HG03175 (cell line): ENCODE measurements around the gene MOSPD3.
A peak's percentile ranks its signal among the peaks of the same experiment; 100 is the strongest.

Experiments used
- ATAC-seq: cut with Tn5 transposase; IDR thresholded peaks from one replicate; pipeline ENCODE4 v1.9.1; 2021; ENCODE audit warnings: mild to moderate bottlenecking, moderate library complexity; ENCODE audit not compliant: unreplicated experiment

MOSPD3 gene

DNA sequence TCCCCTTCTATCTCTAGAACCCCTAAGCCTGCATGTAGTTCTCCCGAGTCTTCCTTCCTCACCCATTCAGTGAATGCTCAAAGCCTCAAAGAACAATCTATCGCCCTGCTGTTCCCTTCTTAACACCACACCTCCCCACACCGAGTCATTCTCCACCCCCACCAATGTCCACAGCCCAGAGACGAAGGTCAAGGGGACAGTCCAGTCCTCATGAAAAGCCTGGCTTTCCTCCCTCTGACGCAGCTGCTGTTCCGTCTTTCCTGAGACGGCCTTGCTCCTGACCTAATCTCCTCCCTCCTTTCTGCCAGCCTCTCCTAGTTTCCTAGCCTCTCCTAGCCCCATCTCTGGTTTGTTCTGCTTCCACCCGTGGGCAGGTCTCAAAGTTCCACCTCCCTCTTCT lies 9.2 kb downstream of the MOSPD3 start:
- no peak for ATAC-seq

DNA sequence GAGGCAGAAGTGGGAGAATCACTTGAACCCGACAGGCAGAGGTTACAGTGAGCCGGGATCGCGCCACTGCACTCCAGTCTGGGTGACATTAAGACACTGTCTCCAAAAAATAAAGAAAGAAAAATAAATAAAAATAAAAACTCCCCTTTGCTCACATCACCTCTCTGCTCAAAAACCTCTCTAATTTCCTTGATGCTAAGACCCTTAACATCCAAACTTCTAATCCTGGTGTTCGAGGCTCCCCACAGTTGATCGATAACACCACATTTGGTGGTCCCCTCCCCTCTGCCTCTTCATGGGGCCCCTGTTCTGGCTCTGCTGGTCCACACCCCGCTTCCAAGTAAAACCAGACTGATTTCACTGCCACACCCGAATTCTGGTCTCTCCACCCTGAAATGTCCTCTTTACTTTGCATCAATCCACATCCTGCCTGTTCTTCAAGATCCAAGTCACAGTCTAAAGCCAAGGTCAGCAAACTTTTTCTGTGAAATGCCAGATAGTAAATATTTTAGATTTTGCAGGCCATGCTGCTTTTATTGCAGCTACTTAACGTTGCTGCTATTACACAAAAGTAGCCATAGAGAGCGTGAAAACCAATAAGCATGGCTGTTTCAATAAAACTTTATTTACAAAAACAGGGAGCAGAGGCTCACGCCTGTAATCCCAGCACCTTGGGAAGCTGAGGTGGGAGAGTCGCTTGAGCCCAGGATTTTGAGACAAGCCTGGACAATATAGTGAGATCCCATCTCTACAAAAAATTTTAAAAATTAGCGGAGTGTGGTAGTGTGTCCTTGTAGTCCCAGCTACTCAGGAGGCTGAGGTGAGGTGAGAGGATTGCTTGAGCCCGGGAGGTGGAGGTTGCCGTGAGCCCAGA lies 11.8 kb downstream of the MOSPD3 start:
- no peak for ATAC-seq

DNA sequence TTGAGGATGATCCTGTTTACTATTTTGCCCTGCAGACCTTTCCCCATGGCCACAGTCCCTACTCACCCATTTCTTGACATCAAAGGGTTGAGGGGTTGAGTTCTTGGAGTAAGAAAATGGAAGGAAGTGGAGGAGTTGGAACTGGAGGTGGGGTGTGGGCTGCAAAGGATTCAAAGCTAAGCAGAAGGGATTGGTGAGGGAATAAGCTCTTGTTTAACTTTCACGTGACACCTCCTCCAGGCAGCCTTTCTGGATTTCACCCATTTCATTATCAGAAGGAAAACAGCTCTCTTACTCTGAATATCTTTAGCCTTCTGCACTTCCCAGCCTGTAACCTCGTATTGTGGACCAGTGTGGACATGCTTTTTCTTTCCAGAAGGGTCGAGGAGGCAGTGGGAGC lies 13.7 kb downstream of the MOSPD3 start:
- no peak for ATAC-seq

DNA sequence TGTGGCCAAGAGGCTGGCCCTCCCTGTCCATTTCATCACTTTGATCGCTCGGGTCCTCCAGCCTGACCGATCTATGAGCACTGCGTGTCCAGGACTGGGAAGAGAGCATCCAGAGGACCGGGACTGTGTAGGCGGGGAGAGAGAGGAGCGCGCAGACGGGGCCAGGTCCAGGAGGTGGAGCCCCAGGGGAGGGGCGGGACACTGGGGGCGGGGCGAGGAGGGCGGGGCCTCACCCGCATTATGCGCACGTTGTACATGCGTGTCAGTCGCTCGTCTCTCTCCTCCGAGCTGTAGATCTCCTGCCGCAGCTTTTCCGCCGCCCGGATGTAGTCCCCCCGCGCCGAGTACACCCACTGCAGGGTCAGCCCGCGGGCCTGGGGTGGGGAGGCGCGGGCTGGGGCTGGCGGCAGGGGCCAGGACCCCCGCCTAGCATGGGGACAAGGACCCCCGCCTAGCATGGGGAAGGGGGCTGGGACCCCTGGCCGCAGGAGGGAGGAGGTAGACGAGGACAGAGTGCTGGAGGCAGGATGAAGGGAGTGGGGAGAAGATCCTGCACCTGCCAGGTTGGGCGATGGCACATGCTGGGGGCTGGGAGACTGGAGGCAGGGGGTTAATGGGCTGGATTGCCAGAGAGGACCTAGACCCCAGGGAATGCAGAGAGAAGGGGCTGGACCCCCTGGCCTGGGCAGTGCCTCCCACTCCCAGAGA lies 14.3 kb downstream of the MOSPD3 start:
- peak; percentile 84 for ATAC-seq

DNA sequence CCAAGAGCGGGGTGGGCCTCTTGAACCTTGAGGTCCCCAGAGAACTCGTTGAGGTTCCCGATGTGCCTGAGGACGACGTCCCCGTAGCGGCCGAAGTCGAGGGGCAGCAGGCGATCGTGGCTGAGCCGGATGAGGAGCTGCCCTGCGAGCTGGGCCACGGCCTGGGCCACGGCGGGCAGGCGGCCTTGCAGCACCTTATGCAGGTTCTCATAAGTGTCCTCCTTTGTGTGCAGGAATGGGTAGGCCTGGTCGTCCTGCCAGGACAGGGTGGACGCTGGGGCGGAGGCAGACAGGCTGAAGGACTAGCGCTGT lies 14.9 kb downstream of the MOSPD3 start:
- ATAC-seq = no peak

DNA sequence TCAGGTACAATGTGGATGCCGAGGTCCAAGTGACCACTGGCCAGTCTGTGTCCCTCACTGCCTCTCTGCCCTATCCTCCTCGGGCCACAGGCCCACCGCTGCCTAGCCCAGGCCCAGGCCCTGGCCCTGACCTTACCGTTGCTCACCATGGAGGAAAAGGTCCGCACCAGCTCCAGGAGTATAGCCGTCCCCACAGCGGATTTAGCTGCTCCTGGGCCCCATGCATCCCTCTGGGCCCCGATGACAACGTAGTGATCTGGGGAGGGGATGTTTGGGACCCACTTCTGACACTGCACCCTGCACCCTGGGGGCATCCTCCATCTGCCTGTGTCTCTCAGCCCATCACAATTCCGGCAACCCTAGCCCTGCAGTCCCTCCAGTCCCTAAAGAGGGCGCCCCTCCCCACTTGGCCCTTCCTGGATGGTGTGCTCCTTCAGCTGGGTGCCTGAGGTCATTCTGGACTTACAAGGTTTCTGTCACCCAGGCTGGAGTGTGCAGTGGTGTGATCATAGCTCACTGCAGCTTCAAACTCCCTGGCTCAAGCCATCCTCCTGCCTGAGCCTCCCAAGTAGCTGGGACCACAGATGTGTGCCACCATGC lies 16.9 kb downstream of the MOSPD3 start:
- no peak for ATAC-seq

DNA sequence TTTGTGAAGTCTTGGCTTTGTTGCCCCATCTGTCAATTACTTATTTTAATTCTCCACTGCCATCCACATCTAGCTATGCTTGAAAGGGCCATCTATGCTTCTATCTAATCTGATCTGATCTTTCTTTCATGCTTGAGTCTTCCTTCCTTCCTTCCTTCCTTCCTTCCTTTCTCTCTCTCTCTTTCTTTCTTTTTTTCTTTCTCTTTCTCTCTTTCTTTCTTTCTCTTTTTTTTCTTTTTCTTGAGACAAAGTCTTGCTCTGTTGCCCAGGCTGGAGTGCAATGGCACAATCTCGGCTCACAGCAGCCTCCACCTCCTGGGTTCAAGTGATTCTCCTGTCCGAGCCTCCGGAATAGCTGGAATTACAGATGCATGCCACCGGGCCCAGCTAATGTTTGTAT lies 17.7 kb downstream of the MOSPD3 start:
- ATAC-seq = no peak

DNA sequence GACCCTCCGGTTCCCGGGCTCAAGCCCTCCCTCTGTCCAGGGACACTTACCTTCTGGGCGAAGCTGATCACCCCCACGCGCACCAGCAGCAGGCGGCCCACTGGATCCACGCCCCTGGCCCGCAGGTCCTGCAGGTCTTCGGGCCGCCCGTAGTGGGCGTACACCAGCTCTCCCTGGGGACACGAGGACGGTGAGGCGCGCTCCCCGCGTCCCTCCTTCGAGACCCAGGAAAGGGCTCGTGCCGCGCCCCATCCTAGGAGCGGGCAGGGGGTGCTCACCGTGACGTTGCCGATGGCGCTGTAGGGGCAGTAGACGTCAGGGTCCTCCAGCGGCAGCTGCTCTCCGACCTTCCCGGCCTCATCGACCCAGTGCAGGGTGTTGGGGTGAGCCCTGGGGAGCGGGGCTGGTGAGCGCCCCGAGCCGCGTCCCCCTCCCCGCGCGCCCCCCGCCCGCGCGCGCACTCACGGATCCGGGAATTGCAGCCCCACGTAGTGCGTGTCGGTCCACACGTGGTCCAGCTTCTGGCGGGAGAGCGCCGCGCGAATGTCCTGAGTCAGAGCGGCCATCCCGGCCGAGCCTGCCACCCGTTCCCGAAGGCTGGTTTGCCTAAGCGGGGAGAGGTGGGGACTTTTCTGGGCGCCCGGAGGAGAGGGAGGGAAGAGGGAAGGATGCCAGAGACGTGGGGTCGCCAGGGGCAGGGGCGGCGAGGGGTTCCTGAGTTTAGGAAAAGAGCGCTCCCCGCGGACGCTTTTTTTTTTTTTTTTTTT lies 20.8 kb downstream of the MOSPD3 start:
- ATAC-seq = peak; percentile 44

DNA sequence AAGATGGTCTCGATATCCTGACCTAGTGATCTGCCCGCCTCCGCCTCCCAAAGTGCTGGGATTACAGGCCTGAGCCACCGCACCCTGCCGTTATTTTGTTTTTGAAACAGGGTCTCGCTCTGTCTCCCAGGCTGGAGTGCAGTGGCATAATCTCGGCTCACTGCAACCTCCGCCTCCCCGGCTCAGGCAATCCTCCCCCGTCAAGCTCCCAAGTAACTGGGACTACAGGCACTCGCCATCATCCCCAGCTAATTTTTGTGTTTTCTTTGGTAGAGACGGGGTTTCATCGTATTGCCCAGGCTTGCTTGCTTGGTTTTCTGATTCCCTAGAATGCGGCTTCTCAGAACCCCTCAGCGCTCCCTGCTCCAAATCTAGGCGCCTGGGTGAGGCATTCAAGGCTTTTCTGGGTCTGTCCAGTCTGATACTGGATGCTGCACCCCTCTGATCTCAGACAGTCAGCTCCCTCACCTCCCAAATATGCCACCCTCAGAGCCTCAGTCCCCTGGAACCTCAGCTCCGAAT lies 27.7 kb downstream of the MOSPD3 start:
- ATAC-seq = no peak

DNA sequence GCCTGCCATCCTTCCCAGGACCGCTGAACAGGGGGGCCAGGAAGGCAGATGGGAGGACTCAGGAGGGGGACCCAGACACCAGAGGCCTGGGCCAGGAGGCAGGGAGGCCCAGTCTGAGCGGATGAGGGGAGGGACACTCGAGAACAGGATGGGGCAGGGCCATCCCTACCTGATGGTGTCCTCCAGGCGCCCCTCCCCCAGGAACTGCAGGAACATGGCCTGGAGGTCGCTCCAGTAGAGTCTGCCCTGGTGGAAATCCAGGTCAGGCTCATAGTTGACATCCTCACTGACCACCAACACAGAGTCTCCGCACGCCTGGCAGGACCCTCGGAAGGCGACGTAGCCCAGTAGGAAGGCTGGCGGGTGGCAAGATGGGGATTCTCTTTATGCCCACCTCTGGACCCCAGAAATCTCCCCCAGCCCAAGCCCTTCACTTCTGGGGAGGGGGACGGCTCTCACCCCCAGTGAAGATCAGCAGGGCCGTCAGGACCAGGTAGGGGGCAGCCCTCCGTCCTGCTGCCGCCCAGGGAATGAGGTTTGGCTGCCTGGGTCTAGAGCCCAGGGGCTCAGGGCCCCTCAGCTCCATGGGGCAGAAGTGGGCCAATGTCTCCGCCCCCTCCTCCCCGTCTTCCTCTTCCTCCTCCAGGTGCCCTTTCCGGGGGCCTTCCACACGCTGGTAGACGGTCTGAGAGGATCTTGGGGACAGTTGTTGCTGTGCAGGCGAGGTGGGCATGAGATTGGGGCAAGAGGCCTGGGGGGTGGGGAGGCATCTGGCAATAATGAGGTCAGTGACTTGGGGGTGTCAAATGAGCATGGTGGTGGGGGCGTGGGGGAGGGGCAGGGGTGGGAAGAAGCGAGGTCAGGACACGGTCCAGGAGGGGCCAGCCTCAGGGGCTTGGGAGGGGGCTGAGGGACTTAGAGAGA lies 28.4 kb downstream of the MOSPD3 start:
- no peak for ATAC-seq

DNA sequence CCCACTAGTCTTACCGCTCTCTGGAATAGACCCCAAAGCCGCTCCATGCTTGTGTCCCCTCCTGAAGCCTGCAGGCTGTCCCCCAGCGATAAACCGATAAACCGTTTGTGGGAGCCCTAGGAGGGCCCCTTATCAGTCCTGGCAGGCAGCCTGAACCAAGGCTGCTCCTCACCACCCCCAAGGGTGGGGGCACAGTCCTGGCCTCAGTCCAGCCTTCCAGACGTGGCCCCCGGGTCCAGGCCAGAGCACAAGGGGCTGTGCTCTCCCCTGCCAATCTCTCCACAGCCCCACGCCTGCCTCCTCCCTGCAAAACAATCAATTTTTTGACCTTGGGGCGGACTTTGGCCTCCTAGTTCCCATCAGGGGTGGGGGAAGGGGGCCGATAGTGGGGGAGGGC lies 29.1 kb downstream of the MOSPD3 start, which contains the start of gene TFR2:
TSS of gene TFR2 (minus strand) at position 90 of the 397 bp plus-strand sequence. CDS start at position 47, 43 bp downstream.
- ATAC-seq = no peak

DNA sequence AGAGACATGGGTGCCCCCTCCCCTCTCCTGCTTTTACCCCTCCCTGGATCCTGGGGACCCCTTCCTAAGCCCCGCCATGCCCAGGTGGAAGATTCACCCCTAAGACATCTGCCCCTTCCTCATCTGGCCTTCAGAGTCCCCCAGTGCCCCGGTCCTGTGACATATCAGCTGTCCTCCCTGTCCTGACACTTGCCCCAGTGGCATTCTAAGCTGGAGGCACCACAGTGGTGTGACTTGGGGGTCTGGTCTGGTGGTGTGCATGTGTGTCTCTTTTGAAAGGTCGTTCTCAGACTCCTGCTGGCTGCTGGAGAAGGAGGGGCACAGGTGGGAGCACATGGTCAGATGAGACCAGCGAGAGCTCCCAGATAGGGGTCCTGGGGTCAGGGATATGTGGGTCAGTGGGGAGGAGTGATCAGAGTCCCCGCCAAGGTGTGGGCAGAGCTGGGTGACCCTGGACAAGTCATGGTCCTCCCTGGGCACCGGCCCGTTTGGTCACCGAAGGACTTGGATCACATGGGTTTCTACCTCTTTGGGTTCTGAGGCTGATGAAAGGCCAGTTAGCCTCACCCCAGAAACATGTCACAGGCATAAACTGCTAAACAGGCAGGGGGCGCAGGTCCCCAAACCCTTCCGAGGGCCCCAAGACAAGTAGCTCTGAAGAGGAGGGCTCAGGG lies 29.7 kb downstream of the MOSPD3 start:
- no peak for ATAC-seq

DNA sequence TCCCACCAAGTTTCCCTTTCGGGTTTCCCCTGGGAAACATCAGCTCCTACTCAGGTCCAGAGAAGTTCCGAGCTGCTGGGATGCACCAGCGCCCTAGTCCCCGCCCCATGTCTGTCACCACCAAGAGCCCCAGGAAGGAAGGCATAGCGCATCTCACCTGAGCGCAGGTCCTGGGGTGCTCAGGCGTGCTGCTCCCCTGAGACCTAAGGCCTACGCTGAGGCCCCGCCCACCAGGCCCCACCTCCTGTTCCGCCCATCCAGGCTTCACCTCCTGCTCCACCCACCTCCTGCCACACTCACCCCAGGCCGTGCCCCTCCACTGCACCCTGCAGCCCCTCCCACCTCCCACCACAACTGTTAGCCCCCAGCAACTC lies 30.2 kb downstream of the MOSPD3 start:
- ATAC-seq = no peak

DNA sequence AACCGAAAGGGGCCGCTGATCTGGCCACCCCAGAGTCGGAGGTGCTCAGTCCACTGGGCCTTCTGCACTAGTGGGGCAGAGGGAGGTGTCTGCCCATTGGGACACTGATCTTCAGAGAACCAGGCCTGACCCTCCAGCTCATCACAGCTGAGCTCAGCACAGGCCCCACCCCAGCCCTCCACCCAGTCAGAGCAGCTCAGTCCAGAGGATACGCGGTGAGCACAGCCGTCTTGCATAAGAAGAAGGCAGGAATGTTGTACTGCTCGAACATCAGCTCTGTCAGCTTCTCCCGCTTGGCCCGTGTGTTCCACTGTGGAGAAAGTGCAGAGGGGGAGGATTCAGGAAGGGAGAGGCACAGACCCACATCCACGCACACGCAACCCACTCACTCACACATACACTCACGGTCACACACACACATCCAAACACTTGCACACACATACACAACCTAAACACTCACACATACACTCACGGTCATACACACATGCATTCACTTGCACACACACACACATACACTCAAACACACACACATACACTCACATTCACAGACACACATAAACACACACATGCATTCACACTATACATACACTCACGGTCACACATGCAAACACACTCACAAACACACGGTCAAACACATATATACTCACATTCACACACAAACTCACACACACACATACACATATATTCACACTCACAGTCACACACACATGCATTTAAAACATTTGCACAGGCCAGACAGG lies 37.7 kb downstream of the MOSPD3 start:
- no peak for ATAC-seq

DNA sequence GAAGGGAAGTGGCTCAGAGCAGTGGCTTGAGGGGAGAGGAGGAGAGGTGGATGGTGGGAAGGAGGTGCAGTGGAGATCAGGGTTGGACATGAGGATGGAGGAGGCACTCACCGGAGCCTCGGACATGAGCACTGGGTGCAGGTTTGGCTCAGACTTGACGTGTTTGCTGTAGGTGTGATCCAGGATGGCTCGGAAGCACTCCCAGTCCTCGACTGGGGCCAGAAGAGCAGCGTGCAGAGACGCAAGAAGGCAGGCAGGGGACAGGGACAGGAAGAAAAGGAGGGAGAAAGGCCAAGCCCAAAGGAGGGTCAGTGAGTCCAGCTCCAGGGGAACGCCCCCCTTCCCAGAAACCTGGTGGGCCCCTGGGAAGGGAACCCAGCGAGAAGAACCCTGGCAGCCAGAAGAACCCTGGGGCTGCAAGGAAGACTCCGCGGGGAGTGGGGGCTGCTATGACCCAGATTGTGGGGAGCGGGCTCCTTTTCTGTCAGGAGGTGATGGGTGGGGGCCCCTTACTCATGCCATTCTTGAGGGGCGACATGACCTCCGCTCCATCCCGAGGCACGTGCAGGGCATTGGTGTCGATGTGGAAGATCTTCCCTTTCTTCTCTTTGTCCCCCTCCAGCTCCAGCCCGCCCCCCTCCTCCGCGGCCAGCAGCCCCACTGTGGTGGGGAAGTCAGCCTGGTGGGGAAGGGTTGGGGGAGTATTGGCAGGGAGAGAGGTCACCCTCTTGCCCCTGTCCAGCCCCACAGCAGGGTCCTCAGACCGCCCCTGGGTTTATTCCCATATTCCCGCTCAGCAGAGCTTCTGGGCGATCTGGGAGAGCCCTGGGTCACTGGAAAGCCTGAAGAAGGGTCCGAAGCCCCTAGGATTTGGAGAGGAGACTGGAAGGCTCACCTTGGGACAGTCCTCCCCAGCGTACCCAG lies 42.8 kb downstream of the MOSPD3 start:
- no peak for ATAC-seq

DNA sequence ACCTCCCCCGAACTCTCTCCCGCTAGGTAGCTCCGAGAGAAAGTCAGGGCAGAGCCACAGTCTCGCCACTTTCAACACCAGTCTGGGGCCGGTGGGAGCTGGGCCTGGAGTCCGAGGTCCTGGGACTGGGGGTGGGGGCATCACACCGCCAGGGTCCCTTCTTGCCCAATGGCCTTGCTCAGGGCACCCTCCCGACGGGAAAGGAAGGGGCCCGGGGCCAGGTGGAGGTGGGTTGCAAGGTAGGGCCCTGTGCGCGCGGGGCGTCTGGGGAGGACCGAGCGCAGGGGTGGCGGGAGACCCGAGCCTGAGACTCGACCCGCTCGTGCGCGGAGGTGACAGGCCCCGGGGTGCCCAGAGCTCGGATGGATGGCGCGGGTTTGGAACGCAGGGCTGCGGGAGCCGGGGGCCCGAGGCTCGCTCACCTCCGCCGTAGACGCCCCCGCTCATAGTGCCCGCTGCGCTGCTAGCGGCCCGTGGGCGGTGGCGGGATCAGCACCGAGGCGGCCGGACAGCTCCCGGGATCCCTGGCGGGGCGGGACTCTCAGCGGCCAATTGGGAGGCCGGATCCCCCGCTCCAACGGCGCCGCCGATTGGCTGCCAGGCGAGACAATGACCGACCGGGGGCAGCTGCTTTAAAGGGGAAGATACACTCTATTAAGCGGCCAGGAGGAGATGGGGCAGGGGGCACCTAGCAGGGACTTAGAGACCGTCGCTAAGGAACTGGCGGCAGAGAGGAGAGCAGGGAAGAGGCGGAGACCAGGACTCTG lies 43.8 kb downstream of the MOSPD3 start, which contains the start of gene ACTL6B:
TSS of gene ACTL6B (minus strand) at position 541 of the 767 bp plus-strand sequence. CDS start at position 447, 94 bp downstream.
- ATAC-seq = no peak
